NCI-H1105 (cell line): Measurements from ENCODE around the gene NUDT11.
"Not testable (repeated sequence)": the region's sequence is repeated elsewhere in the genome, so short reads cannot be mapped to it uniquely, and the experiment has no call there.

Experiments
- DNase-seq: peaks from one replicate; lab custom pipeline; 2025; lab: John Stamatoyannopoulos, UW

The NUDT11 gene

DNA sequence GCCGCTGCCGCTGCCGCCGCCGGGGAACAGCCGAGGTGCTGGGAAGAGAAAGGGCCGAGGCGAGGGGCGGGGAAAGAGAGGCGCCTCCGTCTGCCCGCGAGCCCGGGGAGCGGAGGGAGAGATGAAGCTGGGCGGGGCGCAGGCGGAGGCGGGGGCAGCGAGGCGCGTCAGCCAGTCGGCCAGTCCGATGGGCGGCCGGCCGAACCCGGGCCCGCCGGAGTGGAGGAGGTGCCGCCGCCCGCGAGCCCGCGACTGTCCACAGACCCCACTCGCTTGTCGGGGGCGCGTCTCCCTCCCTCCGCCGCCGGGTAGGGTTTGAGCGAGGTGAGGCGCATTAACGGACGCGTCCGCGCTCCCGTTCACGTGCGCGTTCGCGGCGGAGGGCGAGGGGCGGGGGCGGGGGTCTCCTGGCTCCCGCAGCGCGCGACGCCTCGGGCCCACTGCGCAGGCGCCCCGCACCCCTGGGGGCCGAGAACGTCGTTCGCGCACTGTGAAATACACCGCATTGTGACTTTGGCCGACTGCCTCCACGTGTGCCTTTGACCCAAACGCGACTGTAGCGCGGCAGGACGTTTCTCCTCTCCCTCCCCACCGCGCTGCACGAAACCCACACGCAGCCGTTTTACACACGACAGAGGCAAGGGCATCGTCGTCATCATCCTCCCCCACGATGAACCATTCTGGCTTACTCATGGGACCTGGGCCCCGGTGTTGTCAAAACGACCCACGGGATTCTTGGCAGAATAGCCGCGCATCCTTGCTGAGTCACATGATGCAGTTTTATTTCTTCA lies at the start of gene NUDT11:
Gene NUDT11 (minus strand): TSS at position 92 of the 791 bp plus-strand sequence. CDS start 148 bp downstream, outside the sequence.
- DNase-seq, result peak; percentile 65

- no peak for DNase-seq
Observed at GRCh38 chrX:51520393-51520792, 24.0 kb upstream of the NUDT11 start.

DNA sequence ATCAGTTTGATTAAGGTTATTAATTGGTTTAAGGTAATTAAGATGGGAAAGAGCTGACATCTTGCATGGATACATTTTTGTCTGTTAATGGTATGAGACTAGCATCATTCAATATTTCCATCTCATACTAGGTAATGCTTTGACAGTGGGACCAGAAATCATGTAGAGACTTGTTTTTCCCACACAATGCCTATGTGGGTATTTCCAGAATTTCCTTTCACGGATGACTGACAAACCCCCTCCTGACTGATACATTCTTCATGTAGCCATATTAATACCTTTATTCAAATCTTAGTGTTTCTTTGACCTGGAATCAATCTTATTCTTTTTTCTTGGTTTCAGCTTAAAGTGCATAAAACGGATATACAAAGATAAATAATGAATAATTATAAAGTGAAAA lies 22.7 kb upstream of the NUDT11 start:
- DNase-seq, result not testable (repeated sequence)

DNA sequence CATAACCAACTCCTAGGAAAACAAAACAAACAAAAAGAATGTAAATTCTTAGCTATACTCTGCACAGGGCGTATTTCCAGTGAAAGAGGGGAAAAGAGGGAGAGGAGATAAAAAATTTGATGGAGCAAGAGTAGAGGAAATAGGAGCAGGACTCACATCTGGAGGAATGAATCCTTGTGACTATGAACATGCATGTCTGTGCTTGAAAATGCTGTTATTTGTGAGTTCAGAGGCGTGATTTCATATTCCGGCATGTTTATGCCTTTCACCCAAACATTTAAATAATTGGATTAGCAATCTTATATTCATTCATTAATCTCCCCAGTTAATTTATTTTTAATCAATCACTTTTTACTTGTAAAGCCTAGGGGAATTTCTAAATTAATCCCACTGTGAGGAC lies 11.2 kb upstream of the NUDT11 start:
- no peak for DNase-seq

DNA sequence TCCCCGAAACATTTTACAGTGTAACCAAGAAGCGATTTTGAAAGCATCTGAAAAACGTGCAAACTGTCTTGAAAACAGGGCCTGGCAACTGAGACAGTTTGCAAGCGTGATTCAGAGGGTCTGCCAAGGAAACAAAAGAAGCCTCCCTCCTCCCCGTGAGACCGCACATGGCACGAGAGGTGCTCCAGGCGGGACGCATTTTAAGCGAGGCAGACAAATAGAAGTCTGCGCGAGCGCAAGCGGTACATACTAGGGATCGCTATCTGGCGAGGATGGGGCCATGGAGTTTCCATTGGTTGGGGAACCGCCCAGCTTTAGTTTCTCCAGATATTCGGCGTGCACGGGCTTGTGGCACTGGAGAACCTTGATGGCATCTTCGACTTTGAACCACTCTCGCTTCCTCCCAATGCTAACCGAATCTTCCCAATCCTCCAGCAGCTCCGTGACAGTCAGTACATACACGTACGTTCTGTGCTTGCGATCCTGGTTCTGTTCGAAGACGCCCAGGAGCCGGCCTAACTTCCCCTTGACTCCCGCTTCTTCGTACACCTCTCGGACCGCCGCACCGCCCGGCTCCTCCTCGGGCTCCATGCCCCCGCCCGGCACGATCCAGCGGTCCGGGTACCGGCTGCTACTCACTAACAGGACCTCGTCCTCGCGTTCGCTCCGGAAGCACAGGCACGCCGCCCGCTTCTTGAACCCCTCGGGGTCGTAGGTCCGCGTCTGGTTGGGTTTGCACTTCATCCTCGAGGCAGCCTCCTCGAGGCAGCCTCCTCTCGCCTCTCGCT lies 497 bp downstream of the NUDT11 start:
- not testable (repeated sequence) for DNase-seq

DNA sequence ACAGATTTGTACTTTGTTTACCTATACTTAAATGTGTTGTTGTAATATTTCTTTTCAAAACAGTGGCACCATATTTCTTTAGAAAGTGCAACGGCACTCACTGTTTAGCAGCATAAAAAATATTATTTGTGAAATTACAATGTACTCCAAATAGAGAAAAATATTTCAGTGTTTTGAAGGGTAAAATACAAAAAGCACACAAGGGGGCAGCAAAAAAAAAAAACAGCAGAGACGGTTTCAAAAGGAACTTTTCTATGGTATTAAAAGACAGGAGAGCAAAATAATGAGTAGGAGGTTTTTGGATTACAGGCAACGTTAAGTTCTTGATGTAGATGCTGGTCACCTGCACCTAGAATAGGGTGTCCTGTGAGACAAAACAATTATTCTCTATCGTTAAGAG lies 2.0 kb downstream of the NUDT11 start:
- DNase-seq, result no peak

- DNase-seq, result no peak
Observed at GRCh38 chrX:51487960-51488267, 8.5 kb downstream of the NUDT11 start.

GRCh38 chrX:51484616-51485015 lies 11.8 kb downstream of the NUDT11 start:
- DNase-seq, result no peak

DNA sequence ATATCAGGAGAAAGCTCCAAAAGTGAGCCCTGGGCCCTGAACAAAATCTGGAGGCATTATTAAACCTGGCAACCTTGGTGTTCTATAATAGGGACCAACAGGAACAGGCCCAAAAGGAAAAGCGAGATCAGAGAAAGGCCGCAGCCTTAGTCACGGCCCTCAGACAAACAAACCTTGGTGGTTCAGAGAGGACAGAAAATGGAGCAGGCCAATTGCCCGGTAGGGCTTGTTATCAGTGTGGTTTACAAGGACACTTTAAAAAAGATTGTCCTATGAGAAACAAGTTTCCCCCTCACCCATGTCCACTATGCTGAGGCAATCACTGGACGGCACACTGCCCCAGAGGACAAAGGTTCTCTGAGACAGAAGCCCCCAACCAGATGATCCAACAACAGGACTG lies 14.0 kb downstream of the NUDT11 start:
- DNase-seq, result not testable (repeated sequence)

GRCh38 chrX:51476930-51477329 lies 19.5 kb downstream of the NUDT11 start:
- no peak for DNase-seq

DNA sequence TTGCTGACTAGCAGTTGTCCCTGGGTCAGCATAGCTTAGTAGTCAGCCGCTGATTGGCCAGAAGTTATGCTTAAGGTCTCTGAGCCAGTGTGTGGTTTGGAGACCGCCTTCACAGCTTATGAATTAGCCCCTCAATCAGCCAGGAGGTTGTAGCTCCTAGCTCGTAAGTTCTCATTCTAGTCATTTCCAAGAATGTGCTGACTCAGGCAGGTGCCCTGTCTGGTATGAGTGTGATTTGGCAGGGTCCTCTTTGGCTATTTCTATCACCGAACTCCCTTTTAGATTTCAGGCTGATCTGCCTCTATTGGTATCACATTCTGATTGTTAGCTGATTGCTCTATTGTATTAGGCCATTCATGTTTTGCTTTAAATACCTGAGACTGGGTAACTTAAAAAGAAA lies 33.1 kb downstream of the NUDT11 start:
- no peak for DNase-seq

DNA sequence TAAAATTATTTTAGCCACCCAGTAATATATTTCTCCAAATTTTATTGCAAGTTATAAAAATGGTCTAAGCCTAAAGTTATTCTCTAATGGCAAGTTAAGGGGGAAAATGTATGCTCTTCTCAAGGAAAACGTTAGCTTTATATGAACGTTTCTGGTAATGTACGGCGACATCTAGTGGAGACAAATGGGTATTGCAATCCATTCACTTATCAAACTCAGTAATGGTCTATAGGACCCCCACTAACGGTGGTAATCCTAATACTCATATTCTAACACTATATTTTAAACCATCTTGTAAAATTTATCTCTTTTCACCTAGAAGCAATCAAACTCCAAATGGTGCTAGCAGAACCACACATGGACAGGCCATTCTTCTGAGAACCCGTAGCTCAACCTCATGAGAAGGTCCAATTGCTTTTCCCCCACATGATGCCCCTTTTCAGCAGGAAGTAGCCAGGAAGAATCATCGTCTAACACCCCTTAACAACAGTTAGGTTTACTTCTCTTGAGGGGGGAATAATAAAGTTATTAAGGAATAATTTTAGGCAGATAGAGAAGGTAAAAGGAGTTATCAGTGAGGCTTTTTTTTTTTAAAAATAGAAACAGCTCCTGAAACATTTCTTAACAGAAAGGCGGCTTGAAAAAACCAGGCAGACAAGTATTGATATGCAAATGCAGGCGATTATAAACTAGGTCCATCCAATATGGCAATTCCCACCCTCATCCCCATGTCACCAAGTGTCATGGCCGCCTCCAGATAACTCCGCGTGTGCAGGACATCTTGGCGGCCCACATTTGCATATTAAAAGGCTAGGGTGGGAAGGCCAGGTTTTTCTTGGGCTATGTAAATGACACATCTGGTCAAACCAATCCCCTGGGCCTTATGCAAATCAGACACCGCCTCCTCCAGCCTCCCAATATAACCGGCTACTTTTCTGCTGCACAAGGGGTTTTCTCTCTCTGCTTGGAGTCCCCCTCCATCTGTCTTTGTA lies 35.0 kb downstream of the NUDT11 start:
- DNase-seq, result no peak

DNA sequence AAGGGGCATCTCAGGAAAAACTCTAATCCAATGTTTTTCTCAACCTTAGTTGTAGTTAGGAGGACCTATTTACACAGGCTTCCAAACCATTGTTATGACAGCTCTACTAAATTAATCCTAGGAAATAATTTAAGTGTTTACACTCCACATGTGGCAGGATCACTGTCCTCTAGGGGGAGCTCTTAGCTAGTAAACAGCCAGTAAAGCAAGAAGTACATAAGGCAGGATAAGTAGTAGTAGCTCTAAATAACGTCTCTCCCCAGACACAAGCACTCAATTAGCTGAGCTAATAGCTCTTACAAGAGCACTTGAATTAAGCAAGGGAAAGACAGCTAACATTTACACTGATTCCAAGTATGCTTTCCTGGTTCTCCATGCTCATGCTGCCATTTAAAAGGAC lies 37.3 kb downstream of the NUDT11 start:
- DNase-seq, result no peak

DNA sequence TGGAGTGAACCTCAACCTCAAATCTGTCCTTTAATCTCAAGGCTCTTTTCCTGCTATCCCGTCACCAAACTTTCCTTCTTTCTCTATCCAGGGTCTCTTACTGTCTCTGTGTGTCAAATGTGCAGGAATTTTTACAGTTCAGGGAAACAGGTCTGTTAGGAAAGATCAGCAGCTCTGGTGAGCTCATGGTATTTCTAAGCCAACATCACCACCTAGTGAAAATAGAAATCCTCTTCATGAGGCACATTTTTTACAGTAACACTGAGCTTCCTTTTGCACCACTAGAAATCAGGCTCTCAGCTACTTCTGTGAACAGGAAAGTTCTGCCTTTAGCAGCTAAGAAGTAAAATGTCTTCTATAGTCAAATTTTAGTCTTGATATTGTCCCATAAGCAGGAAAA lies 39.6 kb downstream of the NUDT11 start:
- no peak for DNase-seq

- DNase-seq, result no peak
Observed at GRCh38 chrX:51456246-51456645, 40.1 kb downstream of the NUDT11 start.

DNA sequence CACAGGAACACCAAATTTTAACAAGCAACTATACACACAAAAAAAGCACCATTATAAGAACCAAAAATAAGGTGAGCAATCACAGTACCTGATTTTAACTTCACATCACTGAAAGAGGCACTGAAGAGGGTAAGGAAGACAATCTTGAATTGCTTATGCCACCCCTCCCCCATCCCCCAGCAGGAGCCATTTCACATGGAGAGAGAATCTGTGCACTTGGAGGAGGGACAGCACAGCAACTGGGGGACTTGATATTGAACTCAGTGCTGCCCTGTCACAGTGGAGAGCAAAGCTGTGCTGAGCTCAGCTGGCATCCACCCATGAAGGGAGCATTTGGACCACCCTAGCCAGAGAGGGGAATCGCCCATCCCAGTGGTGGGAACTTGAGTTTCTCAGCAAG lies 56.0 kb downstream of the NUDT11 start:
- no peak for DNase-seq
